Bronchial epithelial cell (primary cell): ENCODE data around the gene NDUFB8. TPM values are rescaled to one million over a fixed set of nuclear protein-coding genes. Genes with fewer than 3 reads are reported as not detected.

Experiments
- DNase-seq: peaks from one replicate; pipeline ENCODE4 v3.0.0-alpha.2; 2010; ENCODE audit warnings: low read depth
- FAIRE-seq: peaks from 2 replicates; lab custom pipeline; 2011; peaks lifted over from hg19 to GRCh38; lab: Jason Lieb, UNC
- H3K27me3 ChIP-seq: 2 replicates; pipeline ENCODE4 v1.5.1; 2011; ENCODE audit warnings: low read length; ENCODE audit not compliant: control insufficient read depth, insufficient read depth
- H3K36me3 ChIP-seq: 2 replicates; pipeline ENCODE4 v1.5.1; 2011; ENCODE audit warnings: low read length; ENCODE audit not compliant: control insufficient read depth, insufficient read depth
- H3K4me3 ChIP-seq: 2 replicates; pipeline ENCODE4 v1.5.1; 2011; ENCODE audit warnings: mild to moderate bottlenecking, low read depth, low read length, control low read depth
- total RNA-seq: library from RNA; depleted of rRNA; stranded (reverse); fragments of >200 nt; gene quantifications from 2 replicates; pipeline ENCODE4 v1.2.1, GENCODE V29; 2014
- TF ChIP-seq, protein P1 (sequence below): IDR thresholded peaks from 2 replicates; pipeline ENCODE4 v1.5.1; 2011; ENCODE audit warnings: mild to moderate bottlenecking, moderate library complexity, low read length, control low read depth, inconsistent platforms; ENCODE audit not compliant: insufficient read depth, severe bottlenecking

Gene NDUFB8
- total RNA-seq, 1 donor from 2014 or later: 134 TPM

- no peak overlapping the region for H3K4me3 ChIP-seq
- TF ChIP-seq, protein P1, sequence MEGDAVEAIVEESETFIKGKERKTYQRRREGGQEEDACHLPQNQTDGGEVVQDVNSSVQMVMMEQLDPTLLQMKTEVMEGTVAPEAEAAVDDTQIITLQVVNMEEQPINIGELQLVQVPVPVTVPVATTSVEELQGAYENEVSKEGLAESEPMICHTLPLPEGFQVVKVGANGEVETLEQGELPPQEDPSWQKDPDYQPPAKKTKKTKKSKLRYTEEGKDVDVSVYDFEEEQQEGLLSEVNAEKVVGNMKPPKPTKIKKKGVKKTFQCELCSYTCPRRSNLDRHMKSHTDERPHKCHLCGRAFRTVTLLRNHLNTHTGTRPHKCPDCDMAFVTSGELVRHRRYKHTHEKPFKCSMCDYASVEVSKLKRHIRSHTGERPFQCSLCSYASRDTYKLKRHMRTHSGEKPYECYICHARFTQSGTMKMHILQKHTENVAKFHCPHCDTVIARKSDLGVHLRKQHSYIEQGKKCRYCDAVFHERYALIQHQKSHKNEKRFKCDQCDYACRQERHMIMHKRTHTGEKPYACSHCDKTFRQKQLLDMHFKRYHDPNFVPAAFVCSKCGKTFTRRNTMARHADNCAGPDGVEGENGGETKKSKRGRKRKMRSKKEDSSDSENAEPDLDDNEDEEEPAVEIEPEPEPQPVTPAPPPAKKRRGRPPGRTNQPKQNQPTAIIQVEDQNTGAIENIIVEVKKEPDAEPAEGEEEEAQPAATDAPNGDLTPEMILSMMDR: no peak
- H3K27me3 ChIP-seq: peaks cover 29% of the 10 kb centered on the region
These were observed 40.2 kb upstream of the NDUFB8 start for GRCh38 chr10:100569687-100570481.

GRCh38 chr10:100568912-100569311 is 39.2 kb upstream of the NDUFB8 start:
- TF ChIP-seq, protein P1: no peak
- Histone ChIP-seq H3K36me3 (no peaks in the 10 kb centered on the region), H3K27me3 (peaks cover 33% of the 10 kb centered on the region), H3K4me3 (no peak overlapping the region)
- FAIRE-seq (no peak), DNase-seq (no peak)

More at GRCh38 chr10:100569687-100570481, 40.2 kb upstream of the NDUFB8 start:
- peak; percentile 91 for FAIRE-seq
- no peaks in the 10 kb centered on the region for H3K36me3 ChIP-seq
- no peak for DNase-seq

DNA sequence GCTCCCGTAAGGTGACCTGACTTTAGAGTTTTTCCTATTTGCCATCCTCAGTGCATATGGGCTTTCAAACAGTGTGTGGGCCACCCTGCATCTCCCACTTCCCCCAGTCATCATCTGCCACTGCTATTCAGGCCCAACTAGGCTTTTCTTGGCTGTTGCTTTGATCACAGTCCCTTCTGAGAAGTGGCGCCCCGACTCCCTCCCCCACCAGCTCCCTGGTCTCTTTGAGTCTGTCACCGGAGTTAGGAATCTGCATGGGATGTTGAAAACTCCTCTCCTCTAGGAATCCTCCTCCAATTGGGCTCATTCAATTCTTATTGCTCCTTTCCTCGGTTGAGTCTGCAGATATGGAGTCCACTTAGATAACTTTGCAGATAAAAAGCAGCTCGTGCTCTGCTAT is 38.2 kb upstream of the NDUFB8 start:
- Histone ChIP-seq H3K27me3 (peaks cover 33% of the 10 kb centered on the region), H3K4me3 (no peak overlapping the region), H3K36me3 (no peaks in the 10 kb centered on the region)
- TF ChIP-seq, protein P1: no peak
- DNase-seq (no peak), FAIRE-seq (peak; percentile 7)

DNA sequence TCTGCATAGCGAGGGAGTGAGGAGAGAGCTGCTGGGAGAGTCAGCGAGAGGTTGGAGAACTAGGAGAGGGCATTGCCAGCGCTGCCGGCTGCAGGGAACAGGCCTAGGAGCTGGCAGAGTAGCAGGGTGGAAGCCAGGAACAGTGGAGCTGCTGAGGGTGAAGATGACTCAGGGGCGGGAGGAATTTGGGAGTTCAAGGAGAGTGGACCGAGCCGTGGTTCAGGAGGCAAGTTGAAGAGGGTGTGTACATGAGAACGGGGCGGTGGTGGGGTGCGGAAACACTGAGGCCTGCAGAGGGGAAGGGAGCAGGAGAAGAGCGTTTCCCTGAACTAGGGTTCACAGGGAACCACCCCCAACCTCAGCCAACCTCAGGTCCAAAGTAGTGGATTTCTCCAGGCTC is 37.6 kb upstream of the NDUFB8 start:
- DNase-seq: no peak
- Histone ChIP-seq H3K4me3 (no peak overlapping the region), H3K27me3 (peaks cover 33% of the 10 kb centered on the region), H3K36me3 (no peaks in the 10 kb centered on the region)
- TF ChIP-seq, protein P1: no peak
- no peak for FAIRE-seq

GRCh38 chr10:100566561-100566960 is 36.9 kb upstream of the NDUFB8 start:
- DNase-seq (no peak), FAIRE-seq (no peak)
- H3K36me3 ChIP-seq: no peaks in the 10 kb centered on the region
- H3K27me3 ChIP-seq: peaks cover 33% of the 10 kb centered on the region
- TF ChIP-seq, protein P1: no peak
- no peak overlapping the region for H3K4me3 ChIP-seq
